MCF 10A (cell line): ENCODE results near the gene DHX35. TPM values are rescaled to one million over a fixed set of nuclear protein-coding genes. Genes with fewer than 3 reads are reported as not detected.
A peak's percentile ranks its signal among the peaks of the same experiment; 100 is the strongest.

Experiments used
- BruUV-seq: library from RNA; stranded (reverse); fragments of 400-500 nt; replicated peaks from 2 replicates; lab custom pipeline; 2021; lab: Mats Ljungman, UMichigan
- CTCF ChIA-PET: fragments of 300-600 bp; sonication (Branson Sonifier 250); formaldehyde crosslinking; extraction: SDS; loops from one replicate; lab custom pipeline; 2021; ENCODE audit warnings: antibody characterized with exemption, inconsistent platforms; lab: Yijun Ruan, JAX
- POLR2A ChIA-PET: fragments of 300-600, 350-650 bp; sonication (Branson Sonifier 250); formaldehyde crosslinking; extraction: SDS; loops from one replicate; lab custom pipeline; 2020; ENCODE audit warnings: antibody characterized with exemption, inconsistent platforms; lab: Yijun Ruan, JAX
- DNase-seq: peaks from one replicate; pipeline ENCODE4 v3.0.0-alpha.2; 2018; ENCODE audit not compliant: unreplicated experiment
- H3K27ac Mint-ChIP-seq: one replicate; pipeline ENCODE4 v1.8.0; 2022; ENCODE audit warnings: mild to moderate bottlenecking, low read depth, mixed read lengths; ENCODE audit not compliant: unreplicated experiment
- H3K27me3 Mint-ChIP-seq: one replicate; pipeline ENCODE4 v1.8.0; 2022; ENCODE audit warnings: mixed read lengths; ENCODE audit not compliant: insufficient read depth, unreplicated experiment
- H3K36me3 Mint-ChIP-seq: one replicate; pipeline ENCODE4 v1.8.0; 2022; ENCODE audit warnings: mild to moderate bottlenecking, moderate library complexity, mixed read lengths; ENCODE audit not compliant: insufficient read depth, unreplicated experiment
- H3K4me1 Mint-ChIP-seq: one replicate; pipeline ENCODE4 v1.8.0; 2022; ENCODE audit warnings: mixed read lengths; ENCODE audit not compliant: insufficient read depth, unreplicated experiment
- H3K4me3 Mint-ChIP-seq: one replicate; pipeline ENCODE4 v1.8.0; 2022; ENCODE audit warnings: mild to moderate bottlenecking, moderate library complexity, mixed read lengths; ENCODE audit not compliant: unreplicated experiment
- H3K9me3 Mint-ChIP-seq: one replicate; pipeline ENCODE4 v1.8.0; 2022; ENCODE audit warnings: mixed read lengths; ENCODE audit not compliant: unreplicated experiment
- intact Hi-C: fragments of 100-400 bp; cut with micrococcal nuclease; formaldehyde crosslinking; loops from 2 replicates; pipeline ENCODE4 v1.14.1; 2022
- total RNA-seq: library from RNA; stranded (reverse); gene quantifications from 2 replicates; pipeline ENCODE4 v1.2.3, GENCODE V29; 2022
- TF ChIP-seq, protein P1 (sequence below): fragments of 200-600 bp; IDR thresholded peaks from one replicate; pipeline ENCODE4 v1.8.0; 2022; ENCODE audit warnings: antibody characterized with exemption, mild to moderate bottlenecking; ENCODE audit not compliant: unreplicated experiment

The DHX35 gene
- total RNA-seq, 1 experiment from 2014 or later, result 7.8 TPM

DNA sequence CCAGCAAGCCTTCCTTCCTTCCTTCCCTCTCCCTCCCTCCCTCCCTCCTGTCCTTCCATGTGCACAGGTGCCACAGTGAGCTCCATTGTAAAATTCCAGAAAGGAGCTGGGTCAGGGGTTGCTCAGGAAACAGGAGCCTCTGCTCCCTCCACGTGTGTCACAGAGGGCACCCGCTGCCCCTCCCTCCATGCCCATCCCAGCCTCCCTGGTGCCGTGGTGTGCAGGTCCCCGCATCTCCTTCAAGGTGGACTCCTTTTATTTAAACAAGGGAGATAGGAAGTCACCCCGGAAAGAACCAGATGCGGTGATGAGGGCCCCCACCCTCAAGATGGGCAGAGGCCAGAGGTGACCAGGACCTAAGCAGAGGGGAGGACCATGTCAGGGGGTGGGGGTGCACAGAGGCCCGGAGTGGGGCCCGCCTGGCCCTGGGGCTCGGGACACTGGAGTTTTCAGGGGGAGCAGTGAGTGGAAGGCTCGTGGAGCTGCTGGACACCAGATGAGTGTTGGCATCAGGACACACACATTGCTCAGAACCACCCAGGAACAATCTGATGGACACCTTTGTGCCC lies 85.4 kb downstream of the DHX35 start:
- POLR2A ChIA-PET, result interaction anchor here (0.6 kb wide), 1 partner anchor 1510 kb away, joined by 3 read pairs; no protein-coding TSS in a partner anchor
- CTCF ChIA-PET, result interaction anchor here (0.5 to 18.6 kb wide), 36 partner anchors 9 to 1945 kb away, joined by 3 to 622 read pairs (median 10); partner anchors contain the start of genes DHX35 and FAM83D
- peaks cover 1% of the 10 kb centered on the region for H3K27me3 Mint-ChIP-seq
- no peak overlapping the region for H3K4me3 Mint-ChIP-seq
- peaks cover 5% of the 10 kb centered on the region for H3K36me3 Mint-ChIP-seq
- DNase-seq, result no peak
- no peaks in the 10 kb centered on the region for H3K9me3 Mint-ChIP-seq
- intact Hi-C loops, result loop anchor here (10.0 kb wide), 1 partner anchor 293 kb away; no protein-coding TSS in a partner anchor
- BruUV-seq, result no TSS peak
- H3K27ac Mint-ChIP-seq, result no peak overlapping the region
- TF ChIP-seq, protein P1, sequence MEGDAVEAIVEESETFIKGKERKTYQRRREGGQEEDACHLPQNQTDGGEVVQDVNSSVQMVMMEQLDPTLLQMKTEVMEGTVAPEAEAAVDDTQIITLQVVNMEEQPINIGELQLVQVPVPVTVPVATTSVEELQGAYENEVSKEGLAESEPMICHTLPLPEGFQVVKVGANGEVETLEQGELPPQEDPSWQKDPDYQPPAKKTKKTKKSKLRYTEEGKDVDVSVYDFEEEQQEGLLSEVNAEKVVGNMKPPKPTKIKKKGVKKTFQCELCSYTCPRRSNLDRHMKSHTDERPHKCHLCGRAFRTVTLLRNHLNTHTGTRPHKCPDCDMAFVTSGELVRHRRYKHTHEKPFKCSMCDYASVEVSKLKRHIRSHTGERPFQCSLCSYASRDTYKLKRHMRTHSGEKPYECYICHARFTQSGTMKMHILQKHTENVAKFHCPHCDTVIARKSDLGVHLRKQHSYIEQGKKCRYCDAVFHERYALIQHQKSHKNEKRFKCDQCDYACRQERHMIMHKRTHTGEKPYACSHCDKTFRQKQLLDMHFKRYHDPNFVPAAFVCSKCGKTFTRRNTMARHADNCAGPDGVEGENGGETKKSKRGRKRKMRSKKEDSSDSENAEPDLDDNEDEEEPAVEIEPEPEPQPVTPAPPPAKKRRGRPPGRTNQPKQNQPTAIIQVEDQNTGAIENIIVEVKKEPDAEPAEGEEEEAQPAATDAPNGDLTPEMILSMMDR, result no peak
- H3K4me1 Mint-ChIP-seq, result peaks cover 16% of the 10 kb centered on the region

DNA sequence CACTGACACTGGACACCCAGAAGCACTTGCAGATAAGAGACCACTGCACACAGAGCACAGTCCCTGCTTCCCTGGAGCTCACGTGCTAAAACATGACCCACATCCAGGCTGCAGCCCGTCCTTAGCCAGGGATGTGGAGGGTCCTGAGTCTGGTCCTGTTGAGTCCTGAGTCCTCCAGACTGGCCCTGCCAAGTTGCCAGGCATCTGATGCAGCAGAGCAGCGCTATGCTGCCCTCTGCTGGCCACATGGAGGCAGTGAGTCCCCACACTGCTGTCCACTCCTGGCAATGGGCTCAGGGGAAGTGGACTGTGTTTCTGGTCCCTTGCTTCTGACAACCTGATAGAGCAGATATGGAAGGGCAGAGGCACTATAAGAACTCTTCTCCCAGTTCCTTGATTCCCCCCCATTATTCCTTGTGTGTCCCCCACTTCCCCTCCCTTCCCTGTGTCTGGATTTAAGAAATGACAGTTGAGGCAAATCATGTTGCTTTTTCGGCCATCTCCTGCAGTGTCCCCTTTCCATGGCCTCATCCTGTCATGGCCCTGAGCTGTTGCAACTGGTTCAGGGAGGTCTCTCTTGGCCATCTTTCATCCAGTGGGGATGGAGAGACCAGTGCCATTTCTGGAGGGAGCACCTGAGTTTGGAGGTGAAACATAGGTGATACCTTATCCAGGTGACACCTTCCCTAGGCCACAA lies 86.0 kb downstream of the DHX35 start:
- no peak overlapping the region for H3K27ac Mint-ChIP-seq
- BruUV-seq, result no TSS peak
- CTCF ChIA-PET, result interaction anchor here (0.5 to 18.6 kb wide), 101 partner anchors 9 to 1944 kb away, joined by 3 to 622 read pairs (median 4); partner anchors contain the start of genes DHX35, FAM83D and MAFB
- POLR2A ChIA-PET, result interaction anchor here (0.7 to 3.1 kb wide), 2 partner anchors 24 to 33 kb away, joined by 4 to 15 read pairs; no protein-coding TSS in a partner anchor
- no peak overlapping the region for H3K4me3 Mint-ChIP-seq
- TF ChIP-seq, protein P1, result peak; percentile 96
- peaks cover 10% of the 10 kb centered on the region for H3K4me1 Mint-ChIP-seq
- DNase-seq, result peak; percentile 79
- peaks cover 5% of the 10 kb centered on the region for H3K36me3 Mint-ChIP-seq
- peaks cover 8% of the 10 kb centered on the region for H3K27me3 Mint-ChIP-seq
- no peaks in the 10 kb centered on the region for H3K9me3 Mint-ChIP-seq
- intact Hi-C loops, result loop anchor here (1.0 to 10.0 kb wide), 5 partner anchors 85 to 402 kb away; partner anchors contain the start of genes DHX35 and FAM83D

DNA sequence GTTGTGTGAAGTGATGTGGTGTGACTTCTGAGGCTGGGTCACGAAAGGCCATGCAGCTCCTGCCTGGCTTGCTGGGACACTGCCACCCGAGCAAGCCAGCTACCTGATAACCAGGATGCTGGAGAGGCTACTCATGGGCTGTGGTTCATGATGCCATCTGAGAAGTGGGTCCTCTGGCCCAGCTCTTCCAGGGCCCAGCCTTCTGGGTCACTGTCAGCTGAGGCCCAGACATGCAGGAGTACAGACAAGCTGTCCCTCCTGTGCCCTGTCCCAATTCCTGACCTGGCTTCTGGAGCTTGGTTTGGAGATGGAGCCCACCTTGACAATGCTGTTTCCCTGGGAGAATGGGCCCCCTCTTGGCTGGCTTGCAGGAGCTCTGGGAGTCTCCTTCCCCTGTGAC lies 87.0 kb downstream of the DHX35 start:
- intact Hi-C loops, result loop anchor here (2.0 to 10.0 kb wide), 2 partner anchors 86 to 294 kb away; partner anchors contain the start of gene DHX35
- CTCF ChIA-PET, result interaction anchor here (0.5 to 18.6 kb wide), 97 partner anchors 8 to 1937 kb away, joined by 3 to 622 read pairs (median 4); partner anchors contain the start of genes DHX35, FAM83D and MAFB
- no peak overlapping the region for H3K4me3 Mint-ChIP-seq
- H3K4me1 Mint-ChIP-seq, result peaks cover 5% of the 10 kb centered on the region
- peaks cover 4% of the 10 kb centered on the region for H3K36me3 Mint-ChIP-seq
- no TSS peak for BruUV-seq
- DNase-seq, result no peak
- no peak overlapping the region for H3K27ac Mint-ChIP-seq
- POLR2A ChIA-PET, result interaction anchor here (0.9 to 3.1 kb wide), 7 partner anchors 8 to 1914 kb away, joined by 3 to 15 read pairs (median 5); partner anchors contain the start of gene DHX35
- H3K27me3 Mint-ChIP-seq, result peaks cover 14% of the 10 kb centered on the region
- TF ChIP-seq, protein P1, result no peak
- no peaks in the 10 kb centered on the region for H3K9me3 Mint-ChIP-seq
